Liver (tissue), 3 donors: ENCODE results near the gene ALK.

Source experiments
- CTCF ChIP-seq: fragments of 150-350 bp; IDR thresholded peaks from 2 replicates; pipeline ENCODE4 v1.5.1; 2017; ENCODE audit warnings: improper control_type of control experiment, low read depth, low read length; ENCODE audit not compliant: missing input control
- EGR1 ChIP-seq, 2 donors: IDR thresholded peaks; 2 replicates each; pipeline ENCODE4 v1.6.1; 2016 to 2018; ENCODE audit warnings: antibody characterized with exemption in 2 of 2, low read depth in 2 of 2
- FOXA1 ChIP-seq: IDR thresholded peaks from 2 replicates; pipeline ENCODE4 v1.6.1; 2016; ENCODE audit warnings: antibody characterized with exemption
- GABPA ChIP-seq, 2 donors: IDR thresholded peaks in 1 of 2; conservative IDR thresholded peaks in 1 of 2; 2 replicates each; pipeline ENCODE4 v1.6.1; 2016; ENCODE audit warnings: antibody characterized with exemption in 2 of 2, mild to moderate bottlenecking in 1 of 2, moderate library complexity in 1 of 2
- HNF4A ChIP-seq, 2 donors: conservative IDR thresholded peaks; 2 replicates each; pipeline ENCODE4 v1.6.1; 2016; ENCODE audit warnings: antibody characterized with exemption in 2 of 2, mild to moderate bottlenecking in 2 of 2
- HNF4G ChIP-seq: IDR thresholded peaks from 2 replicates; pipeline ENCODE4 v1.6.1; 2016; ENCODE audit warnings: antibody characterized with exemption
- JUND ChIP-seq, 2 donors: IDR thresholded peaks; 2 replicates each; pipeline ENCODE4 v1.6.1; 2016; ENCODE audit warnings: antibody characterized with exemption in 2 of 2
- MAX ChIP-seq: IDR thresholded peaks from 2 replicates; pipeline ENCODE4 v1.6.1; 2016; ENCODE audit warnings: antibody characterized with exemption
- REST ChIP-seq: IDR thresholded peaks from 2 replicates; pipeline ENCODE4 v1.6.1; 2016; ENCODE audit warnings: antibody characterized with exemption, mild to moderate bottlenecking
- RXRA ChIP-seq, 2 donors: IDR thresholded peaks; 2 replicates each; pipeline ENCODE4 v1.6.1; 2017 to 2018; ENCODE audit warnings: antibody characterized with exemption in 2 of 2, mild to moderate bottlenecking in 1 of 2
- TAF1 ChIP-seq: conservative IDR thresholded peaks from 2 replicates; pipeline ENCODE4 v1.6.1; 2016; ENCODE audit warnings: antibody characterized with exemption, mild to moderate bottlenecking
- YY1 ChIP-seq: IDR thresholded peaks from 2 replicates; pipeline ENCODE4 v1.6.1; 2016; ENCODE audit warnings: antibody characterized with exemption, mild to moderate bottlenecking
- ZBTB33 ChIP-seq: IDR thresholded peaks from 2 replicates; pipeline ENCODE4 v1.6.1; 2016; ENCODE audit warnings: antibody characterized with exemption
- donor health status: healthy.
- donor health status: healthy.

- TF ChIP-seq CTCF: no peak
- no peak for TF ChIP-seq REST
- TF ChIP-seq HNF4A (conservative IDR thresholded peaks at IDR 0.05): no peak
- no peak for TF ChIP-seq GABPA (IDR thresholded peaks at IDR 0.05 in 1 of 2, conservative IDR thresholded peaks at IDR 0.05 in 1 of 2)
- TF ChIP-seq JUND (IDR thresholded peaks at IDR 0.05): no peak
- no peak for TF ChIP-seq YY1
- TF ChIP-seq ZBTB33: no peak
- no peak for TF ChIP-seq HNF4G
- no peak for TF ChIP-seq FOXA1
- TF ChIP-seq MAX: no peak
- no peak for TF ChIP-seq TAF1
- no peak for TF ChIP-seq RXRA (IDR thresholded peaks at IDR 0.05)
- TF ChIP-seq EGR1 (IDR thresholded peaks at IDR 0.05; ENCODE audit: low read depth in 2 of 2): no peak
These were observed 702.0 kb downstream of the ALK start for GRCh38 chr2:29219374-29219773.
